NCI-H146 treated with DMSO at 0.1 percent for 48 hours (cell line): ENCODE data around the gene ADGRF3.
"Not testable (repeated sequence)": the region's sequence is repeated elsewhere in the genome, so short reads cannot be mapped to it uniquely, and the experiment has no call there.

Source experiments
- DNase-seq: peaks from one replicate; lab custom pipeline; 2025; ENCODE audit not compliant: unreplicated experiment; lab: John Stamatoyannopoulos, UW

ADGRF3 gene

GRCh38 chr2:26324479-26324878 lies 22.1 kb downstream of the ADGRF3 start:
- DNase-seq = not testable (repeated sequence)

- no peak for DNase-seq
Measured at GRCh38 chr2:26318950-26319349, 27.6 kb downstream of the ADGRF3 start.

- DNase-seq = no peak
Measured at GRCh38 chr2:26317377-26318105, 29.0 kb downstream of the ADGRF3 start.

GRCh38 chr2:26316845-26317244 lies 29.7 kb downstream of the ADGRF3 start:
- no peak for DNase-seq

GRCh38 chr2:26316041-26316440 lies 30.5 kb downstream of the ADGRF3 start:
- DNase-seq = peak; percentile 4

- no peak for DNase-seq
Measured at GRCh38 chr2:26314243-26314642, 32.3 kb downstream of the ADGRF3 start.

GRCh38 chr2:26313446-26313845 lies 33.1 kb downstream of the ADGRF3 start:
- no peak for DNase-seq

GRCh38 chr2:26312471-26312870 lies 34.1 kb downstream of the ADGRF3 start:
- no peak for DNase-seq

GRCh38 chr2:26309921-26310320 lies 36.7 kb downstream of the ADGRF3 start:
- DNase-seq = no peak

GRCh38 chr2:26305540-26305939 lies 41.0 kb downstream of the ADGRF3 start:
- no peak for DNase-seq

- not testable (repeated sequence) for DNase-seq
Measured at GRCh38 chr2:26305094-26305493, 41.5 kb downstream of the ADGRF3 start.

- DNase-seq = no peak
Measured at GRCh38 chr2:26302846-26303245, 43.7 kb downstream of the ADGRF3 start.

- DNase-seq = no peak
Measured at GRCh38 chr2:26300234-26300925, 46.2 kb downstream of the ADGRF3 start.

- DNase-seq = no peak
Measured at GRCh38 chr2:26299471-26300101, 47.0 kb downstream of the ADGRF3 start.

GRCh38 chr2:26298638-26299393 lies 47.8 kb downstream of the ADGRF3 start:
- no peak for DNase-seq

- no peak for DNase-seq
Measured at GRCh38 chr2:26298286-26298637, 48.3 kb downstream of the ADGRF3 start.

- no peak for DNase-seq
Measured at GRCh38 chr2:26297061-26297460, 49.5 kb downstream of the ADGRF3 start.

GRCh38 chr2:26295511-26295910 lies 51.1 kb downstream of the ADGRF3 start:
- DNase-seq = no peak

GRCh38 chr2:26292646-26293045 lies 53.9 kb downstream of the ADGRF3 start:
- DNase-seq = no peak

- DNase-seq = no peak
Measured at GRCh38 chr2:26290001-26290400, 56.6 kb downstream of the ADGRF3 start.

GRCh38 chr2:26285931-26286330 lies 60.7 kb downstream of the ADGRF3 start:
- DNase-seq = no peak

GRCh38 chr2:26284132-26284531 lies 62.5 kb downstream of the ADGRF3 start:
- no peak for DNase-seq
